ENCODE results near the gene SLC15A2. TPM values are rescaled to one million over a fixed set of nuclear protein-coding genes. Genes with fewer than 3 reads are reported as not detected.

Gene SLC15A2
- total and polyA plus RNA-seq, 10 of the 15 experiments (the other 5 are each of a cell fraction or from before 2014, with no cell fraction given) = 0.64 to 7.2 (median 2.4) TPM

DNA sequence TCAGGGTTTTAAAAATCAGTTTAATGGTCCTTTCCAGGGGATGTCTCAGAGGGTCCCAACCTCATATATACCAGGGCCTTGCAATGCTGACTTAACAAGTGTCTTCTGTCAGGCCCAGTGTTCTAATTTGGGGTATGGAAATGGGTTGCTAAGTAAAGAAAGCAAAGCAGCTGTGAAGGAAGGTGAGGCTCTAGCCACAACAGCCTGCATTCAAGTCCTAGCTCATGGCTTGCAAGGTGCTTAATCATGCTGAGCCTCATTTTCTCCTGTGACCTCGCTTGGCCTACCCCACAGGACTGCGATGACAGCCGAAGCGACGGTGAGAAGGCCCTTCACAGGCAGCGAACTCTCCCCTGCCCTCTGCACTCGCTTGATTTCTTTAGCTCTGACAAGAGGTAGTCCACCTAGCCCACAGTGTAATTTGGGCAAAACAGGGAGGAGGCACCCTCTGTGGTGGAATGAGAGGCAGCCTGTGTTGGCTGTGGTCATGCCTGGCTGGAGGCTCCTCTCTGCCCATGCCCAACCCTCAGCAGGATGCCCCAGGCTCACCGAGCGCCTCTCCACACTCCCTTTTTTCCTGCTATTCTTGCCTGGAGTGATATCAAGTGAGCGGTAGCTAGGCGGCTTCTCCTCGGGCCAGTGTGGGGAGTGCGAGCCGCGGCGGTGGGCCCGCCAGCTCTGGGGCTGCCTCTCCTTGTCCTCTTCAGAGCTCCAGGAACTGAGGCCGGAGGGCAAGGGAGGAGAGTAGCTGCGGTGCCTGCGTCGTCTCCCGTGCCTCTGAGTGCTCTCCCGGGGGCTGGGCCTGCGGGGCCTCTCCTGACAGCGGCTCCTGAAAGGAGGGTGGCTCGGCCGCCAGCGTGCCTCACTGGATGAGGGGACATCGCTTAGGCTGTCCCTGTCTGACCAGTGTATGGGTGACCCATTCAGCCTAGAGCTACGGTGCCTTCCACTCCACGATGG is 98.7 kb downstream of the SLC15A2 start:
- H3K9ac ChIP-seq (ENCODE audit: control insufficient read depth, insufficient read depth, low read length) = no peak overlapping the region
- no peaks in the 10 kb centered on the region; the same call in 1 of the 2 replicates for H4K20me1 ChIP-seq (ENCODE audit: control insufficient read depth, insufficient read depth)
- peaks cover 48% of the 10 kb centered on the region for H3K4me1 ChIP-seq (ENCODE audit: control insufficient read depth, insufficient read depth, low read length)
- SMC1A ChIA-PET (ENCODE audit: uncharacterized antibody, unreplicated experiment) = interaction anchor here (0.6 to 28.1 kb wide), 9 partner anchors 13 to 155 kb away, joined by 3 to 882 read pairs (median 6); partner anchors contain the start of gene CD86
- H3K36me3 ChIP-seq (ENCODE audit: control insufficient read depth in 2 of 2, insufficient read depth in 2 of 2, low read length in 1 of 2) = peaks cover 9 to 17% of the 10 kb centered on the region in 2 experiments
- BruUV-seq (replicated peaks) = no TSS peak
- H3K4me3 ChIP-seq = no peak overlapping the region
- peak; percentile 74 for DNase-seq (ENCODE audit: low read depth, low spot score)
- POLR2A ChIA-PET = interaction anchor here (1.1 to 2.1 kb wide), 4 partner anchors 9 to 62 kb away, joined by 3 to 7 read pairs (median 4); partner anchors contain the start of gene CD86
- no peak overlapping the region for H2AFZ ChIP-seq (ENCODE audit: control insufficient read depth, low read depth, low read length)
- in situ Hi-C loops (cut with MboI) (no loop called here), intact Hi-C loops (cut with micrococcal nuclease; ENCODE audit: unreplicated experiment) (loop anchor here (10.0 kb wide), 1 partner anchor 328 kb away; the partner anchor contains the start of gene HCLS1)
- H3K27me3 ChIP-seq (replicated peaks in 1 of 2; ENCODE audit: control insufficient read depth in 2 of 2, insufficient read depth in 2 of 2, low read length in 1 of 2) = no peaks in the 10 kb centered on the region
- H3K27ac ChIP-seq (ENCODE audit: control insufficient read depth, insufficient read depth) = peak overlapping the region; percentile 70
- H3K9me3 ChIP-seq (replicated peaks; ENCODE audit: control insufficient read depth, insufficient read depth, low read length) = no peaks in the 10 kb centered on the region
- no peak for FAIRE-seq
- peak; percentile 25 for ATAC-seq
- CTCF ChIA-PET = interaction anchor here (0.7 to 1.5 kb wide), 3 partner anchors 28 to 108 kb away, joined by 3 to 4 read pairs (median 4); no protein-coding TSS in a partner anchor
- H3K79me2 ChIP-seq (ENCODE audit: control insufficient read depth, insufficient read depth, low read length) = peaks cover 2% of the 10 kb centered on the region
- peak overlapping the region; percentile 56 for H3K4me2 ChIP-seq (ENCODE audit: control insufficient read depth, insufficient read depth)
- RAD21 ChIA-PET (ENCODE audit: unreplicated experiment) = interaction anchor here (0.6 to 2.8 kb wide), 4 partner anchors 10 to 102 kb away, joined by 3 to 12 read pairs (median 4); no protein-coding TSS in a partner anchor
- 72% methylated on average over 31 of the region's 31 CpGs for WGBS (ENCODE audit: insufficient coverage, insufficient replicate concordance, low lambda C conversion rate, missing lambda C conversion rate)
- no peak for TF ChIP-seq NRF1 (conservative IDR thresholded peaks at IDR 0.05; ENCODE audit: low read depth, low read length)
- TF ChIP-seq, protein P1, sequence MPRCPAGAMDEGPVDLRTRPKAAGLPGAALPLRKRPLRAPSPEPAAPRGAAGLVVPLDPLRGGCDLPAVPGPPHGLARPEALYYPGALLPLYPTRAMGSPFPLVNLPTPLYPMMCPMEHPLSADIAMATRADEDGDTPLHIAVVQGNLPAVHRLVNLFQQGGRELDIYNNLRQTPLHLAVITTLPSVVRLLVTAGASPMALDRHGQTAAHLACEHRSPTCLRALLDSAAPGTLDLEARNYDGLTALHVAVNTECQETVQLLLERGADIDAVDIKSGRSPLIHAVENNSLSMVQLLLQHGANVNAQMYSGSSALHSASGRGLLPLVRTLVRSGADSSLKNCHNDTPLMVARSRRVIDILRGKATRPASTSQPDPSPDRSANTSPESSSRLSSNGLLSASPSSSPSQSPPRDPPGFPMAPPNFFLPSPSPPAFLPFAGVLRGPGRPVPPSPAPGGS (IDR thresholded peaks at IDR 0.05; ENCODE audit: borderline replicate concordance, insufficient read depth, low read depth, low read length, poor library complexity, severe bottlenecking) = no peak
- no peak for TF ChIP-seq ZNF384 (IDR thresholded peaks at IDR 0.05; ENCODE audit: borderline replicate concordance, low read depth, low read length)
- TF ChIP-seq SMARCA5 (IDR thresholded peaks at IDR 0.05) = no peak
- TF ChIP-seq NR2C2 (IDR thresholded peaks at IDR 0.05; ENCODE audit: borderline replicate concordance, control insufficient read depth, insufficient read length, low read depth) = no peak
- peak; percentile 86 for TF ChIP-seq MEF2A (IDR thresholded peaks at IDR 0.05; ENCODE audit: insufficient read depth, low read depth, low read length)
- TF ChIP-seq MEF2B (IDR thresholded peaks at IDR 0.05; ENCODE audit: partially characterized antibody, poor library complexity, severe bottlenecking) = peak; percentile 85
- no peak for TF ChIP-seq NFIC (IDR thresholded peaks at IDR 0.05; ENCODE audit: low read depth, low read length)
- TF ChIP-seq STAT1 (conservative IDR thresholded peaks at IDR 0.05) = no peak
- no peak for TF ChIP-seq ASH2L (IDR thresholded peaks at IDR 0.05; ENCODE audit: borderline replicate concordance, low read depth)
- no peak for TF ChIP-seq CHD4 (IDR thresholded peaks at IDR 0.05)
- TF ChIP-seq, protein P2, sequence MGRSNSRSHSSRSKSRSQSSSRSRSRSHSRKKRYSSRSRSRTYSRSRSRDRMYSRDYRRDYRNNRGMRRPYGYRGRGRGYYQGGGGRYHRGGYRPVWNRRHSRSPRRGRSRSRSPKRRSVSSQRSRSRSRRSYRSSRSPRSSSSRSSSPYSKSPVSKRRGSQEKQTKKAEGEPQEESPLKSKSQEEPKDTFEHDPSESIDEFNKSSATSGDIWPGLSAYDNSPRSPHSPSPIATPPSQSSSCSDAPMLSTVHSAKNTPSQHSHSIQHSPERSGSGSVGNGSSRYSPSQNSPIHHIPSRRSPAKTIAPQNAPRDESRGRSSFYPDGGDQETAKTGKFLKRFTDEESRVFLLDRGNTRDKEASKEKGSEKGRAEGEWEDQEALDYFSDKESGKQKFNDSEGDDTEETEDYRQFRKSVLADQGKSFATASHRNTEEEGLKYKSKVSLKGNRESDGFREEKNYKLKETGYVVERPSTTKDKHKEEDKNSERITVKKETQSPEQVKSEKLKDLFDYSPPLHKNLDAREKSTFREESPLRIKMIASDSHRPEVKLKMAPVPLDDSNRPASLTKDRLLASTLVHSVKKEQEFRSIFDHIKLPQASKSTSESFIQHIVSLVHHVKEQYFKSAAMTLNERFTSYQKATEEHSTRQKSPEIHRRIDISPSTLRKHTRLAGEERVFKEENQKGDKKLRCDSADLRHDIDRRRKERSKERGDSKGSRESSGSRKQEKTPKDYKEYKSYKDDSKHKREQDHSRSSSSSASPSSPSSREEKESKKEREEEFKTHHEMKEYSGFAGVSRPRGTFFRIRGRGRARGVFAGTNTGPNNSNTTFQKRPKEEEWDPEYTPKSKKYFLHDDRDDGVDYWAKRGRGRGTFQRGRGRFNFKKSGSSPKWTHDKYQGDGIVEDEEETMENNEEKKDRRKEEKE (IDR thresholded peaks at IDR 0.05) = no peak
- TF ChIP-seq, protein P3, sequence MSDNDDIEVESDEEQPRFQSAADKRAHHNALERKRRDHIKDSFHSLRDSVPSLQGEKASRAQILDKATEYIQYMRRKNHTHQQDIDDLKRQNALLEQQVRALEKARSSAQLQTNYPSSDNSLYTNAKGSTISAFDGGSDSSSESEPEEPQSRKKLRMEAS (IDR thresholded peaks at IDR 0.05; ENCODE audit: low read depth, low read length) = 0 out of 2 replicates have a peak, but pooled peaks have one; percentile 62
- TF ChIP-seq, protein P4, sequence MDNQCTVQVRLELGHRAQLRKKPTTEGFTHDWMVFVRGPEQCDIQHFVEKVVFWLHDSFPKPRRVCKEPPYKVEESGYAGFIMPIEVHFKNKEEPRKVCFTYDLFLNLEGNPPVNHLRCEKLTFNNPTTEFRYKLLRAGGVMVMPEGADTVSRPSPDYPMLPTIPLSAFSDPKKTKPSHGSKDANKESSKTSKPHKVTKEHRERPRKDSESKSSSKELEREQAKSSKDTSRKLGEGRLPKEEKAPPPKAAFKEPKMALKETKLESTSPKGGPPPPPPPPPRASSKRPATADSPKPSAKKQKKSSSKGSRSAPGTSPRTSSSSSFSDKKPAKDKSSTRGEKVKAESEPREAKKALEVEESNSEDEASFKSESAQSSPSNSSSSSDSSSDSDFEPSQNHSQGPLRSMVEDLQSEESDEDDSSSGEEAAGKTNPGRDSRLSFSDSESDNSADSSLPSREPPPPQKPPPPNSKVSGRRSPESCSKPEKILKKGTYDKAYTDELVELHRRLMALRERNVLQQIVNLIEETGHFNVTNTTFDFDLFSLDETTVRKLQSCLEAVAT (IDR thresholded peaks at IDR 0.05) = no peak
- TF ChIP-seq STAT3 (IDR thresholded peaks at IDR 0.05; ENCODE audit: low read depth, low read length) = no peak
- no peak for TF ChIP-seq FOS (IDR thresholded peaks at IDR 0.05; ENCODE audit: borderline replicate concordance, extremely low read depth, insufficient read length)
